Measurements from ENCODE around the gene USH1C. TPM values are rescaled to one million over a fixed set of nuclear protein-coding genes. Genes with fewer than 3 reads are reported as not detected.

USH1C gene
- total and polyA plus RNA-seq, 9 of the 15 experiments (the other 6 are each of a cell fraction or from before 2014, with no cell fraction given), result 0.04 TPM; not detected in 8

GRCh38 chr11:17472467-17472866, 71.7 kb downstream of the USH1C start:
- no peak overlapping the region for H3K4me3 ChIP-seq
- no peak for TF ChIP-seq TFAM (CRISPR knock-in tag; conservative IDR thresholded peaks at IDR 0.05)
- DNase-seq (ENCODE audit: extremely low read depth in 1 of 4, low spot score in 3 of 4) (no peak), FAIRE-seq (no peak), ATAC-seq (no peak)
- intact Hi-C loops (cut with micrococcal nuclease), result no loop called here
- 0 out of 5 replicates have a peak, but pooled peaks cover 0 to 8% of the 10 kb centered on the region in 2 experiments for H3K4me1 ChIP-seq (replicated peaks in 1 of 2; ENCODE audit: control insufficient read depth in 2 of 2, insufficient read depth in 2 of 2, low read length in 2 of 2)
- no peak overlapping the region for H3K4me2 ChIP-seq (ENCODE audit: insufficient read depth, low read length)
- 0% methylated on average over 3 of the region's 3 CpGs for WGBS (ENCODE audit: insufficient coverage, low coverage, missing lambda C conversion rate)
- CTCF ChIA-PET (ENCODE audit: low intra/inter-chr PET ratio), result no interaction called here
- no peaks in the 10 kb centered on the region for H4K20me1 ChIP-seq (replicated peaks; ENCODE audit: control insufficient read depth, insufficient read depth, low read length)
- no peak overlapping the region for H3K9ac ChIP-seq (ENCODE audit: insufficient read depth in 1 of 2, low read depth in 2 of 2, low read length in 2 of 2)
- no peaks in the 10 kb centered on the region for H3K9me1 ChIP-seq (ENCODE audit: control insufficient read depth, insufficient read depth, low read length)
- POLR2A ChIA-PET, result no interaction called here
- no peaks in the 10 kb centered on the region for H3K79me2 ChIP-seq (ENCODE audit: control insufficient read depth, insufficient read depth, low read length)
- no peaks in the 10 kb centered on the region for H3K9me3 ChIP-seq (replicated peaks; ENCODE audit: control insufficient read depth, insufficient read depth, low read depth, low read length)
- no peak overlapping the region for H2AFZ ChIP-seq (ENCODE audit: low read depth, low read length)
- no peaks in the 10 kb centered on the region for H3K36me3 ChIP-seq (ENCODE audit: control insufficient read depth, insufficient read depth, low read length)
- in situ Hi-C loops (cut with MboI), result no loop called here
- BruUV-seq (replicated peaks), result no TSS peak
- no peak overlapping the region for H3K27ac ChIP-seq (ENCODE audit: extremely low read depth, low read depth, low read length)
- H3K27me3 ChIP-seq (ENCODE audit: control insufficient read depth in 2 of 2, insufficient read depth in 2 of 2, low read length in 2 of 2), result peaks cover 9 to 32% of the 10 kb centered on the region in 2 experiments; a peak in 4 of 5 replicates

GRCh38 chr11:17471501-17471900, 72.7 kb downstream of the USH1C start:
- FAIRE-seq, result no peak
- no peaks in the 10 kb centered on the region for H3K9me1 ChIP-seq (ENCODE audit: control insufficient read depth, insufficient read depth, low read length)
- 0% methylated on average over 3 of the region's 3 CpGs for WGBS (ENCODE audit: insufficient coverage, low coverage, missing lambda C conversion rate)
- BruUV-seq (replicated peaks), result no TSS peak
- ChIA-PET POLR2A (no interaction called here), CTCF (ENCODE audit: low intra/inter-chr PET ratio) (no interaction called here)
- peak in 1 of 4 experiments; percentile 6 for DNase-seq (ENCODE audit: extremely low read depth in 1 of 4, low spot score in 3 of 4)
- H3K27ac ChIP-seq (ENCODE audit: extremely low read depth, low read depth, low read length), result no peak overlapping the region
- no peak overlapping the region for H2AFZ ChIP-seq (ENCODE audit: low read depth, low read length)
- intact Hi-C loops (cut with micrococcal nuclease), result loop anchor here (1.0 kb wide), 1 partner anchor 85 kb away; no protein-coding TSS in a partner anchor
- no peaks in the 10 kb centered on the region for H3K79me2 ChIP-seq (ENCODE audit: control insufficient read depth, insufficient read depth, low read length)
- no peaks in the 10 kb centered on the region for H4K20me1 ChIP-seq (replicated peaks; ENCODE audit: control insufficient read depth, insufficient read depth, low read length)
- H3K4me2 ChIP-seq (ENCODE audit: insufficient read depth, low read length), result no peak overlapping the region
- no peaks in the 10 kb centered on the region for H3K9me3 ChIP-seq (replicated peaks; ENCODE audit: control insufficient read depth, insufficient read depth, low read depth, low read length)
- in situ Hi-C loops (cut with MboI), result no loop called here
- H3K27me3 ChIP-seq (ENCODE audit: control insufficient read depth in 2 of 2, insufficient read depth in 2 of 2, low read length in 2 of 2), result peaks cover 9 to 26% of the 10 kb centered on the region in 2 experiments; a peak in 4 of 5 replicates
- peak; percentile 56; the same call in 2 of the 3 replicates for ATAC-seq
- H3K36me3 ChIP-seq (ENCODE audit: control insufficient read depth, insufficient read depth, low read length), result no peaks in the 10 kb centered on the region
- no peak overlapping the region for H3K4me3 ChIP-seq
- no peak overlapping the region for H3K9ac ChIP-seq (ENCODE audit: insufficient read depth in 1 of 2, low read depth in 2 of 2, low read length in 2 of 2)
- 0 out of 5 replicates have a peak, but pooled peaks cover 0 to 7% of the 10 kb centered on the region in 2 experiments for H3K4me1 ChIP-seq (replicated peaks in 1 of 2; ENCODE audit: control insufficient read depth in 2 of 2, insufficient read depth in 2 of 2, low read length in 2 of 2)
- no peak for TF ChIP-seq STAT5B (CRISPR knock-in tag; IDR thresholded peaks at IDR 0.05)
- no peak for TF ChIP-seq TCF15 (CRISPR knock-in tag; IDR thresholded peaks at IDR 0.05)
- no peak for TF ChIP-seq LEF1 (IDR thresholded peaks at IDR 0.05)
- no peak for TF ChIP-seq MEIS2 (IDR thresholded peaks at IDR 0.05; ENCODE audit: partially characterized antibody)
- TF ChIP-seq REST (IDR thresholded peaks at IDR 0.05; ENCODE audit: borderline replicate concordance), result peak; percentile 12; the same call in 1 of the 2 replicates
- no peak for TF ChIP-seq REST (CRISPR knock-in tag; IDR thresholded peaks at IDR 0.05; ENCODE audit: low read depth)
- no peak for TF ChIP-seq CREBBP (IDR thresholded peaks at IDR 0.05; ENCODE audit: low read depth, low read length)
